C4-2B (cell line): ENCODE results near the gene HOXA2.

Experiments
- H3K27ac ChIP-seq: fragments of 450-650 bp; 2 replicates; pipeline ENCODE4 v1.5.1; 2017
- CTCF ChIP-seq: fragments of 450-650 bp; conservative IDR thresholded peaks from 2 replicates; pipeline ENCODE4 v1.5.1; 2017; ENCODE audit warnings: mild to moderate bottlenecking
- ZFX ChIP-seq: fragments of 450-650 bp; IDR thresholded peaks from 2 replicates; pipeline ENCODE4 v1.6.1; 2017

HOXA2 gene

GRCh38 chr7:27064159-27064558, 38.3 kb downstream of the HOXA2 start:
- no peak overlapping the region for H3K27ac ChIP-seq

GRCh38 chr7:27062946-27063345, 39.5 kb downstream of the HOXA2 start:
- H3K27ac ChIP-seq: no peak overlapping the region
- TF ChIP-seq ZFX (no peak), CTCF (no peak)

More at GRCh38 chr7:27064159-27064558, 38.3 kb downstream of the HOXA2 start:
- TF ChIP-seq ZFX (no peak), CTCF (no peak)

GRCh38 chr7:27053153-27053552, 49.3 kb downstream of the HOXA2 start:
- no peak for TF ChIP-seq CTCF
- TF ChIP-seq ZFX: no peak
- H3K27ac ChIP-seq: no peak overlapping the region

- H3K27ac ChIP-seq: no peak overlapping the region
- TF ChIP-seq ZFX (no peak), CTCF (no peak)
Observed at GRCh38 chr7:27051451-27051850, 51.0 kb downstream of the HOXA2 start.
